HG03135 (cell line): ENCODE data around the gene FAM13A.
"Not testable (repeated sequence)": the region's sequence is repeated elsewhere in the genome, so short reads cannot be mapped to it uniquely, and the experiment has no call there.

Experiments
- ATAC-seq: cut with Tn5 transposase; IDR thresholded peaks from one replicate; pipeline ENCODE4 v1.9.1; 2021; ENCODE audit warnings: mild to moderate bottlenecking, moderate library complexity; ENCODE audit not compliant: unreplicated experiment

FAM13A gene

GRCh38 chr4:89000844-89001360, 56.1 kb downstream of the FAM13A start:
- ATAC-seq: no peak

DNA sequence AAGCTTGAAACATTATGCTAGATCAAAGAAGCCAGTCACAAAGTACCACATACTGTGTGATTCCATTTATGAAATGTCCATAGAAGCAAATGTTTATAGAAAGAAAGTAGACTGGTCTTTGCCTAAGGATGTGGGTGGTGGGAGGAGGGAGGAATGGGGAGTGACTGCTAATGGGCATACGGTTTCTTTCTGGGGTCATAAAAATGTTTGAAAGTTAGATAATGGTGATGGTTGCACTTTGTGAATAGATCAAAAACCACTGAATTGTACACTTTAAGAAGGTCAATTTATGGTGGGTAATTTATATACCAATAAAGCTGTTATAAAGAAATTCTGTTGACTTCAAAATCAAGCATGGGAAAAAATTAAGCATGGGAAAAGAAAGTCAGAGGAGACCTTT, 56.6 kb downstream of the FAM13A start:
- no peak for ATAC-seq

- ATAC-seq: no peak
Measured at GRCh38 chr4:88999392-88999930, 57.5 kb downstream of the FAM13A start.

GRCh38 chr4:88998891-88999290, 58.1 kb downstream of the FAM13A start:
- no peak for ATAC-seq

DNA sequence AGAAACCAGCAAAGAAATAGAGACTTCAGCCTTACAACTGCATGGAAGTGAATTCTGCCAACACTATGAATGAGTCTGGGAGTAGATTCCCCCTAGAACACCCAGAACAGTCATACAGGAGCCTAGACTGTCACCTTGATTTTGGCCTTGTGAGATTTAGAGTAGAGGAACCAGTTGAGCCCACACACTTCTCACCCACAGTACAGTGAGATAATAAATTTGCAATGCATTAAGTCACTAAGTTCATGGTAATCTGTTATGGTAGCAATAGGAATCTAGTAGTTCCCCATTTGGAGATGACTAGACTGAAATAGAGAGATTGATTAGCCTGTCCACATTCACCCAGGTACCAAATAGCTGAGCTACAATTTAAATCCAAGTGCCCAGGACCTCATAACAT, 59.0 kb downstream of the FAM13A start:
- ATAC-seq: no peak

DNA sequence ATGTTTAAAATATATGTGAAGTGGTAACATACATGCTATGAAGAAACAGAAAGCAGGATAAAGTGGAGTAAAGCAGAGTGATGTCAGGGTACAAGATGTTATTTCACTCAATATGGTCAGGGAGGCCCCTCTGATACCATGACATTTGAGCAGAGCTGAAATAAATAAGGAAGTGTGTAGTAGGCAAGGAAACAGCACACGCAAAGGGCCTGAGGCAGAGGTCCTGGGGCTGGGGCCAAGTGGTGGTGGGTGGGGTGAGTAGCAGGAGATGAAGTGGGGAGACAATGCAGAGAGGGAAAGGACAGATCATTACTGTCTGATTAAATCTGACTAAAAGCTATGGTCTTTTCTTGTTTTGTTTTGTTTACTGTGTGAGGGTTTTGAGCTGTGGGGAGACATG, 61.1 kb downstream of the FAM13A start:
- ATAC-seq: no peak

- not testable (repeated sequence) for ATAC-seq
Measured at GRCh38 chr4:88995257-88995656, 61.7 kb downstream of the FAM13A start.

DNA sequence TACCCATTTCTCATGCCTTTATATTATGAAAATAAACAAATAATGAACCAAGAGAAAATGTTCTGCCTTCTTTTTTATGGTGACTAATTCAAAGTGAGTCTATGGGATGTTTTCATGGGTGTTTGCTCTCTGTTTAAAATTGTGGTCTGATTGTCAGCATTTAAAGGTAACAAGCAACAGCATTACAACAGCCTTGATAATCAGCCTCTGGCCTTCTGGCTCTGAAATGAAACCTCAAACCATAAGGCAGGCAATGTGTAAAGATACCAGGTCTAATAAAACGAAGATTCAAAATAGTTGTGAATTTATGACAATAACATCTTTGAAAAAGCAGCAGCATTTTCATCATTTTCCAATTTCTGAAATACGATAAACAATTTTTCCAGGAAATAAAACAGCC, 63.7 kb downstream of the FAM13A start:
- ATAC-seq: no peak

DNA sequence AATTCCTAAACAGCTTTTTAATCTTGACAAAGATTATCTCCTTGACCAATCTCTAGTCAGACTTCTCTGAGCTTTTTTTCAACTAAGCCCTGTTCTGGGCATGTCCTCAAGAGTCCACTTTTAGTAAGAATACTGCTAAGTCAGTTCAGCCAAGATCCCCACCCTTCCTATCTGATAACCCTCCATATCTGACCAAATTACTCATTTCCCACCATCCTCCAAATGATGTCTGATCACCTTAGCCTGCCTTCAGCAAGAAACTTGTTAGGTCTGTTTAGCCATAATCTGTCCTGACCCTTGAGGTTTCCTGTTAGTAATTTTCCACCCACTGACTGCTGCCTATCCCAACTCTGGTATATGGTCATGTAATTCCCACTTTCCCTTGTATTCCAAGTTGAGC, 65.2 kb downstream of the FAM13A start:
- no peak for ATAC-seq

GRCh38 chr4:88989990-88990389, 67.0 kb downstream of the FAM13A start:
- ATAC-seq: no peak

DNA sequence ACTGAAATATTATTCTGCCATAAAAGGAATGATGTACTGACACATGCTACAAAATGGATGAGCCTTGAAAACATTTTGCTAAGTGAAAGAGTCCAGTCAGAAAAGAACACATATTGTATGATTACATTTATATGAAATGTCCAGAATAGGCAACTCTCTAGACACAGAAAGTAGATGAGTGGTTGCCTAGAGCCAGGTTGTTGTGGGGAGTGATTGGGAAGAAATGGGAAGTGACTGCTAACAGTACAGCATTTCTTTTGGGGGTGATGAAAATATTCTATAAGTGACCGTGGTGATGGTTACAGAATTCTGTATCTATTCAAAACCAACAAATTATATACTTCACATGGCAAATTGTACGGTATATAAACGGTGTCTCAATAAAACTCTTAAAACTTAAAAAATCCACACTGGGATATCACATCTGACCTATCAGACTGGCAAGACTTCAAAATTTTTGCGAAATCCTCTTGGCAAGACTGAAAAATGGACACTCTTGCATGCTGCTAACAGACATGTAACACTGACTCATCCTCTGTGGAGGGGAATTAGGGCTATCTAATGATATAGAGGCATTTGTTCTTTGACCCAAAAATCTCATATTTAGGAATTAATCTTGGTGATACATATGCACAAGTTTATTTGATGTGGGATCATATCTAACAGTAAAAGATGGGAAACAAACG, 71.8 kb downstream of the FAM13A start:
- no peak for ATAC-seq

- ATAC-seq: no peak
Measured at GRCh38 chr4:88982757-88983156, 74.2 kb downstream of the FAM13A start.

GRCh38 chr4:88981993-88982392, 75.0 kb downstream of the FAM13A start:
- ATAC-seq: peak; percentile 81

DNA sequence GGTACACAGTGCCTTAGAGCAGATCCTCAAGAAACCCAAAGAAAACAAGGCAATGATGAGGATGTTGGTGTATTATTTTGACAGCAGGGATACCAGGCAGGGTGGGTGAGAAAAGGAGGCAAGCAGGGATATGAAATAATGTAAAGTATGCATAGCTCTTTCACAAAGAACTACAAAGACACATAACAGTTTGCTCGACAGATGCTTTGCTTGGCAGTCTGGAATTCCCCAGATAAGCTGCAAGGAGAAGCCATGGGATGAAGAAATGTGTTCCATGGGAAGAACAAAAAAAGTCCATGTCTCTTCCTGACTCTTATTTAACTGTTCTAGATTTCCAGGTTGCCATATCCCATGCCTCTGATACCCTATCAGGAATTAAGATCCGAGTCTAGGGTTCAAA, 75.4 kb downstream of the FAM13A start:
- ATAC-seq: no peak

DNA sequence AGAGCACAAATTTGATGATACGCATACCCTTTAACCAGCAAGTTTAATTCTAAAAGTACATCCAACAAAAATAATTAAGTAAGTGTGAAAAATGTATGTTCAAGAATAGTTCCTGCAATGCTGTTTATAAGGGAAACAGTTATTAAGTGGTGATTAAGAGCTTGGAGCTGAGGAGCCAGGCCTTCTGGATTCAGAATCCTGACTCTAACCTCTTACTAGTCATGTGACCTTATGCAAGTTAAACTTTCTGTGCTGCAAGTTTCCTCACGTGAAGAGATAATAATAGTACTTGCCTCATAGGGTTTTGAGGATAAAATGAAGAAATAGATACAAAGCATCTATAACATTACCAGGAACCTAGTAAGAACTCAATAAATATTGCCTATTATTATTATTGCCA, 77.7 kb downstream of the FAM13A start:
- no peak for ATAC-seq

DNA sequence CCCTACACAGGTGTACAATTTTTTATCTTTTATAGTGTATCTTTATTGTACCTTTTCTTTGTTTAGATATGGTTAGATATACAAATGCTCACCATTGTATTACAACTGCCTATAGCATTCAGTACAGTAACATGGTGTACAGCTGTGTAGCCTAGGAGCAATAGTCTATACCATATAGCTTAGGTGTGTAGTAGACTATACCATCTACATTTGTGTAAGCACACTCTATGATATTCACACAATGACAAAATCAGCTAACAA, 80.3 kb downstream of the FAM13A start:
- ATAC-seq: no peak

DNA sequence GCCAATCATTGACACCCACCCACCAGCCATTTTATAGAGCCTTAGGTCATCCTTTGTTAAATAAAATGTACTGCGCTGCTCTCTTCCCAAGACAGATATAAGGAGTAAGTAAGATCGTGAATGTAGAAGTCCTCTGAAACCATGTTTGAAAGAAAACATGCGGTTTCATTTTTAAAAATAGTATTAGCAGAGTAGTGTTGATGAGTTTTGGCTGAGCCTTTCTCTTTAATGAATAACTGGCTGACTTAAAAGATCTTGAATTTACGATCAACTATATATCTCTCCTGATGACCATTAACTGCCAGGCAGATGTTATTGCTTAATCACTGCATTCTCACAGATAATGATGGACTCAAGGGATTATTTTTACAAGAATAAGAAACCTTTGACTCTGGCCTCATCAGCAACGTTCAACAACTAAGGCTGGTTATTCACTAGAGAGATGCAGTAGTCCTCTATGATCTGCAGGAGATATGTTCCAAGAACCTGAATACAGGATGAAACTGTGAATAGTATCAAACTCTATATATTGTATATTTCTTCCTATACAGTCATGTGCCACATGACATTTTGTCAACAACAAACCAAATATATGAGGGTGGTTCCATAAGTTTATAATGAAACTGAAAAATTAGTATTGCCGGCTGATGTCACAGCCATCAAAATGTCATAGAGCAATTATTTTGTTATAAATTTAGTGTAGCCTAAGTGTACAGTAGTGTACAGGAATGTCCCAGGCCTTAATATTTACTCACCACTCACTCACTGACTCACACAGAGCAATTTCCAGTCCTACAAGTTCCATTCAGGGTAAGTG, 80.8 kb downstream of the FAM13A start:
- no peak for ATAC-seq

DNA sequence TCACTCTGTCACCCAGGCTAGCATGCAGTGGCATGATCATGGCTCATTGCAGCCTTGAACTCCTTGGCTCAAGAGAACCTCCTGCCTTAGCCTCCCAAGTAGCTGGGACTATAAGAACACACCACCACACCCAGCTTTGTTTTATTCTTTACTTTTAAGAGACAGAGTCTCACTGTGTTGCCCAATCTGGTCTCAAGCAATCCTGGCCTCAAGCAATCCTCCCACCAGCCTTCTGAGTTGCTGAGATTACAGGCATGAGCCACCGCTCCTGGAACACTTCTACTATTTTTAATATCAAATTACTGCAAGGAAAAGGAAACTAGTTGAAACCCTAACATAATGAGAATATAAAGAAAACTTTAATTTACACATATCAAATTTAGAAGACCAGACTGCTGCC, 85.4 kb downstream of the FAM13A start:
- no peak for ATAC-seq

DNA sequence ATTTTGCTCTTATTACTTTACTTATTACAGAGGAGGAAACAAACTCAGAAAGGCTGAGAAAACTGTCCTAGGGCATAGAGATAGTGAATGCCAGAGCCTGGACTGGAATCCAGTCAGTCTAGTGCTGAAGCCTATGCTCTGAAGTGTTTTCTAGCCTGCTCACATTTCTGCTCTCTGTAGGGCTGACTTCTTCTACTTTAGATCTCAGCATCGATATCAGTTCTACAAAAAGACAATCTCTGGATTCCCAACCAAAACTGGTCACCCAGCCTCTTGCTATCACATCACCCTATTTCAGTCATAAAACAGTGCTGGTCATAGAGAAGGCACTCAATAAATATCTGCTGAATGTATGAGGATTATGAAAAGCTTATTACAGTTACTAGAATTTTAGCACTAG, 87.2 kb downstream of the FAM13A start:
- no peak for ATAC-seq

DNA sequence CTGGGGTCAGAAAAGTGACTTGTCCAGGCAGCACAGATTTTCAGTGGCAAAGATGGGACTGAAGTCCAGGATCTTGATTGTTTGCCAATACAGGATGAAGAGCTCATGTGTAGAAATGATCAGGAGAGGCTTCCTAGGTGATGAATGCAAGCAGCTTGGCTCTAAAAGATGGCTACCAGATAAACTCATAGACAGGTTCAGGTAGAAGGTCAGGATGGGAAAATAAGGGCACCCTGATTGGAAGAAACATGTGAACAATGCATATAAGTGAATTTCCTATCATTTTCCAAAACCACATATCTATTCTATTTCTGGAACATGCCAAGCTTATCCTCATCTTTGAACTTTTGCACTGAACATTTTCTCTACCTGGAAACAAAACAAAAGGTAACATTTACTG, 87.7 kb downstream of the FAM13A start:
- no peak for ATAC-seq

DNA sequence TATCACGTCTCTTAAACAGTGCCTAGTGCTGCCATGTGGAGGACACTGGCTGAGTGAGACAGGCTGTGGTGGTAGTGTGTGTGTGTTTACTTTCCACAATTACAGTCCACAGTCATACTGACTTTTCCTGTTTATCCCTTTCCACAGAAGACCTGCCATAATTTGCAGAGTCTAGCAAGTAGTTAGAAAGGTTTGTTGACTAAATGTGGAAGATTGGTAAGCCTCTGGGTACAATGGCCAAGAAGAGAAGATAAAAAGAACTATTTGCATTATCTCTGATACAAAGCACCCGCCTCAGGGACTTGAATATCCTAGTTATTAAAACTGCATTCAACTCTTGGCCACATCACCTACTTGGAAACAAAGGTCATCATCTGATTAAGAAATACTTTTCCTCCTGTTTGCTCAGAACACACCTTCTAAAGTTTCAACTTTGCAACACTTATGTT, 89.1 kb downstream of the FAM13A start:
- ATAC-seq: no peak

DNA sequence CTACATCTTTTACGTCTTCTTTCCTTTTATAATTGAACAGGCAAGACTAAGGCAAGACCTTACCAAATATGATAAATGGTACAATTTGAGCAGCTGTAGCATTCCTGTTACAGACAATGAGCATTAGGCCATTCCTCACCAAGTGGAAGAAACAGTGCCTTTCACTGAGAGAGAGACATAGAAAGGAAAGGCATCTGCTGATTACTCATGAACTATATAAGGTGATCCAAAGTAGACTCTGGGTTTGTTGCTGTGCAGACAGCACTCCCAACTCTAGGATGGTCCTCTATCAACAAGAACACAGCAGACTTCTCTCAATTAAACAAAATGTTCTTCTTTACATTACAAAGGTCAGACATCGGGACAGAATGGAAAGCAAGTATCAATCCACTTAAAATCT, 91.9 kb downstream of the FAM13A start:
- no peak for ATAC-seq
